Measurements from ENCODE around the gene INAVA. TPM values are rescaled to one million over a fixed set of nuclear protein-coding genes. Genes with fewer than 3 reads are reported as not detected.

Gene INAVA
- total and polyA plus RNA-seq, 10 of the 15 experiments (the other 5 are each of a cell fraction or from before 2014, with no cell fraction given) = 3.6 to 15.4 (median 9.5) TPM

DNA sequence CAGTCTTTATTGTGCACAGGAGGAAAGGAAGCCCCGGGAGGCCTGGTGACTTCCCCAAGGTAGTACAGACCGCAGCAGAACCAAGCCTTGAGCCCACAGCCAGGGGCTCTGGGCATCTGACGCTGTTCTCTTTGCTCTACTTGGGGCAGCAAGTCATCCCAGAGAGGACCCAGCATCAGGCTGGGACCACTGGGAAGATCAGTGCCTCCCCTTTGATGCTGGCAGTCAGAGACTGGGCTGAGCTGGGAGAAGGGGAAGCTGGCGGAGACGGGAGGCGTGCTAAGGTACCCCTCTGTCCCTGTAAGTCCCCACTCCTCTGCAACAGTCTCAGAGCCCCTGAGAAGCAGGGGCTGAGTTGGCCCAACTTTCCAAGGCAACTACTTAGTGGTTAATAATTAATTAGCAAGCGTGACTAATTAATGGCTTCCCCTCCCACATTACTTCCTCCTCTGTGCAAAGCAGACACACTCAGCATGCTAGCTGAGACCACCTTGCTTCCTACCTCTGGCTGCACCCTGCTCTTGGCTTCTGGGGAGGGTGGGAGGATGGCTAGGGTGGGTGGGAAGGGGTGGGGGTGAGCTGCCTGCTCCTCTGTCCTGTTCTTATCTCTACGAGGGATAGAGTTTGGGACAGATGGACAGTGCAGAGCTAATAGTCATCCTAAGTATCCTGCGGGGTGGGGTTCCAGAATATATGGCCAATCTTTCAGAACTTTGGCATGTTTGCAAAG, 1.3 kb downstream of the INAVA start (continued):
- TF ChIP-seq, protein P1, sequence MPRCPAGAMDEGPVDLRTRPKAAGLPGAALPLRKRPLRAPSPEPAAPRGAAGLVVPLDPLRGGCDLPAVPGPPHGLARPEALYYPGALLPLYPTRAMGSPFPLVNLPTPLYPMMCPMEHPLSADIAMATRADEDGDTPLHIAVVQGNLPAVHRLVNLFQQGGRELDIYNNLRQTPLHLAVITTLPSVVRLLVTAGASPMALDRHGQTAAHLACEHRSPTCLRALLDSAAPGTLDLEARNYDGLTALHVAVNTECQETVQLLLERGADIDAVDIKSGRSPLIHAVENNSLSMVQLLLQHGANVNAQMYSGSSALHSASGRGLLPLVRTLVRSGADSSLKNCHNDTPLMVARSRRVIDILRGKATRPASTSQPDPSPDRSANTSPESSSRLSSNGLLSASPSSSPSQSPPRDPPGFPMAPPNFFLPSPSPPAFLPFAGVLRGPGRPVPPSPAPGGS (IDR thresholded peaks at IDR 0.05; ENCODE audit: borderline replicate concordance, insufficient read depth, low read depth, low read length, poor library complexity, severe bottlenecking) = peak; percentile 53
- peak; percentile 53; the same call in 1 of the 3 replicates for TF ChIP-seq POU2F2 (IDR thresholded peaks at IDR 0.05; ENCODE audit: borderline replicate concordance, low read depth, low read length)
- peak; percentile 74 for TF ChIP-seq GATAD2B (conservative IDR thresholded peaks at IDR 0.05; ENCODE audit: low read depth)

DNA sequence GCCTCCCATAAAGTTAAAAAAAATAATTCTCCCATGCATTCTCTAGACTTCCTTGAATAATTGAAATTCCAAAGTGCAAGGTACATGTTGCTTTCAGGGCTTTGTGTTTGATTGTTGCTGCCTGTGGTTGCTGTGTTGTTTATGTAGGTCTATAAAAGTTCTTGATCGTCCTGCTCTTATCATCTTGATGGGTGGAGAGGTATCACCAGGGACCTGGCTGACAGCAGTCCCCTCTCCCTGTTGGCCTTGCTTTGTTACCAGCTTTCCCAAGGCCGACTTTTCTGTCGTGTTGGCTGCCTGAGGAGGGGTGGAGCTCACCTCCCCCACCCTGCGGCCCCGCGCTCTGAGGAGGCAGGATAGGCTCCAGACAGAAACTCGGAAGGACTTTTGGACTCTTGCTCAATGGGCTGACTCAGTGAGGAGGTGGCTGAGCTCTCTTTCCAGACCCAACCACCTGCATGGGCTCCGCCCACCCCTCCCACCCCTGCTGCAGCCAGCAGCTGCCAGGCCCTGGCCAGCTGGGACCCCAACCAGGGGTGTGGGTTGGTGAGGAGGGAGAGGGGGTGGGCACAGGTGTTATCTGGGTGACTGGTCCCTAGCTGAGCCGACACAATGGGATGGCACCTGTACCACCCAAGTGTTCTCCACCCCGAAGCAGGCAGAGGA, 2.0 kb downstream of the INAVA start:
- ChIA-PET SMC1A (ENCODE audit: uncharacterized antibody, unreplicated experiment) (interaction anchor here (0.9 to 12.2 kb wide), 11 partner anchors 8 to 274 kb away, joined by 3 to 193 read pairs (median 10); no protein-coding TSS in a partner anchor), POLR2A (interaction anchor here (0.5 to 5.1 kb wide), 4 partner anchors 10 to 127 kb away, joined by 4 to 49 read pairs (median 6); no protein-coding TSS in a partner anchor), CTCF (interaction anchor here (1.2 to 10.0 kb wide), 7 partner anchors 7 to 146 kb away, joined by 3 to 131 read pairs (median 4); no protein-coding TSS in a partner anchor), RAD21 (ENCODE audit: unreplicated experiment) (interaction anchor here (0.9 to 11.2 kb wide), 13 partner anchors 9 to 227 kb away, joined by 3 to 139 read pairs (median 6); partner anchors contain the start of gene DDX59)
- no peak overlapping the region for H2AFZ ChIP-seq (ENCODE audit: control insufficient read depth, low read depth, low read length)
- no peaks in the 10 kb centered on the region for H3K9me3 ChIP-seq (replicated peaks; ENCODE audit: control insufficient read depth, insufficient read depth, low read length)
- no peak overlapping the region for H3K27ac ChIP-seq (ENCODE audit: control insufficient read depth, insufficient read depth)
- no peak for FAIRE-seq
- in situ Hi-C loops (cut with MboI) (no loop called here), intact Hi-C loops (cut with micrococcal nuclease; ENCODE audit: unreplicated experiment) (no loop called here)
- H4K20me1 ChIP-seq (ENCODE audit: control insufficient read depth, insufficient read depth) = no peaks in the 10 kb centered on the region
- no peaks in the 10 kb centered on the region for H3K27me3 ChIP-seq (replicated peaks in 1 of 2; ENCODE audit: control insufficient read depth in 2 of 2, insufficient read depth in 2 of 2, low read length in 1 of 2)
- BruUV-seq (replicated peaks) = no TSS peak
- no peak overlapping the region for H3K4me3 ChIP-seq
- H3K36me3 ChIP-seq (ENCODE audit: control insufficient read depth in 2 of 2, insufficient read depth in 2 of 2, low read length in 1 of 2) = peaks cover 0 to 18% of the 10 kb centered on the region in 2 experiments; a peak in 2 of 4 replicates
- TF ChIP-seq, protein P2, sequence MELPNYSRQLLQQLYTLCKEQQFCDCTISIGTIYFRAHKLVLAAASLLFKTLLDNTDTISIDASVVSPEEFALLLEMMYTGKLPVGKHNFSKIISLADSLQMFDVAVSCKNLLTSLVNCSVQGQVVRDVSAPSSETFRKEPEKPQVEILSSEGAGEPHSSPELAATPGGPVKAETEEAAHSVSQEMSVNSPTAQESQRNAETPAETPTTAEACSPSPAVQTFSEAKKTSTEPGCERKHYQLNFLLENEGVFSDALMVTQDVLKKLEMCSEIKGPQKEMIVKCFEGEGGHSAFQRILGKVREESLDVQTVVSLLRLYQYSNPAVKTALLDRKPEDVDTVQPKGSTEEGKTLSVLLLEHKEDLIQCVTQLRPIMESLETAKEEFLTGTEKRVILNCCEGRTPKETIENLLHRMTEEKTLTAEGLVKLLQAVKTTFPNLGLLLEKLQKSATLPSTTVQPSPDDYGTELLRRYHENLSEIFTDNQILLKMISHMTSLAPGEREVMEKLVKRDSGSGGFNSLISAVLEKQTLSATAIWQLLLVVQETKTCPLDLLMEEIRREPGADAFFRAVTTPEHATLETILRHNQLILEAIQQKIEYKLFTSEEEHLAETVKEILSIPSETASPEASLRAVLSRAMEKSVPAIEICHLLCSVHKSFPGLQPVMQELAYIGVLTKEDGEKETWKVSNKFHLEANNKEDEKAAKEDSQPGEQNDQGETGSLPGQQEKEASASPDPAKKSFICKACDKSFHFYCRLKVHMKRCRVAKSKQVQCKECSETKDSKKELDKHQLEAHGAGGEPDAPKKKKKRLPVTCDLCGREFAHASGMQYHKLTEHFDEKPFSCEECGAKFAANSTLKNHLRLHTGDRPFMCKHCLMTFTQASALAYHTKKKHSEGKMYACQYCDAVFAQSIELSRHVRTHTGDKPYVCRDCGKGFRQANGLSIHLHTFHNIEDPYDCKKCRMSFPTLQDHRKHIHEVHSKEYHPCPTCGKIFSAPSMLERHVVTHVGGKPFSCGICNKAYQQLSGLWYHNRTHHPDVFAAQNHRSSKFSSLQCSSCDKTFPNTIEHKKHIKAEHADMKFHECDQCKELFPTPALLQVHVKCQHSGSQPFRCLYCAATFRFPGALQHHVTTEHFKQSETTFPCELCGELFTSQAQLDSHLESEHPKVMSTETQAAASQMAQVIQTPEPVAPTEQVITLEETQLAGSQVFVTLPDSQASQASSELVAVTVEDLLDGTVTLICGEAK (IDR thresholded peaks at IDR 0.05; ENCODE audit: borderline replicate concordance) = no peak
- no peak for TF ChIP-seq FOXM1 (IDR thresholded peaks at IDR 0.05; ENCODE audit: low read depth, low read length)
- 0 out of 2 replicates have a peak, but pooled peaks have one; percentile 20 for TF ChIP-seq TCF3 (IDR thresholded peaks at IDR 0.05; ENCODE audit: borderline replicate concordance, insufficient read depth, low read depth, low read length)
- H3K9ac ChIP-seq (ENCODE audit: control insufficient read depth, insufficient read depth, low read length) = no peak overlapping the region
- H3K4me1 ChIP-seq (ENCODE audit: control insufficient read depth, insufficient read depth, low read length) = peaks cover 19% of the 10 kb centered on the region
- 82% methylated on average over 9 of the region's 10 CpGs for WGBS (ENCODE audit: insufficient coverage, insufficient replicate concordance, low lambda C conversion rate, missing lambda C conversion rate)
- no peaks in the 10 kb centered on the region; the same call in 1 of the 2 replicates for H3K79me2 ChIP-seq (ENCODE audit: control insufficient read depth, insufficient read depth, low read length)
- ATAC-seq = no peak
- H3K4me2 ChIP-seq (ENCODE audit: control insufficient read depth, insufficient read depth) = no peak overlapping the region
- no peak for DNase-seq (ENCODE audit: low read depth, low spot score)

All from GM12878 (cell line).